Psoas muscle (tissue), 8 donors: Measurements from ENCODE around the gene NUP85. TPM values are rescaled to one million over a fixed set of nuclear protein-coding genes. Genes with fewer than 3 reads are reported as not detected.

ENCODE experiments used
- ATAC-seq, 4 donors: fragments of 200-7000 bp; cut with Tn5 transposase; one replicate each; pipeline ENCODE4 v1.9.1; 2020; ENCODE audit warnings: moderate library complexity in 3 of 4, mild to moderate bottlenecking in 2 of 4
- DNase-seq, 2 donors: peaks; one replicate each; pipeline ENCODE4 v3.0.0-alpha.2; 2020
- H3K27ac ChIP-seq: fragments of 200-600 bp; one replicate; pipeline ENCODE4 v1.8.0; 2022
- H3K27me3 ChIP-seq, 3 donors: fragments of 200-600 bp in 1 of 3; one replicate each; pipeline versions ENCODE4 v1.6.1 to v1.8.0; 2013 to 2022; ENCODE audit warnings: low read length in 2 of 3, mild to moderate bottlenecking in 2 of 3, moderate library complexity in 1 of 3; ENCODE audit not compliant: insufficient read depth in 3 of 3
- H3K36me3 ChIP-seq, 2 donors: fragments of 200-600 bp in 1 of 2; one replicate each; pipeline versions ENCODE4 v1.6.1 to v1.8.0; 2013 to 2022; ENCODE audit warnings: low read depth in 1 of 2, mild to moderate bottlenecking in 1 of 2, moderate library complexity in 1 of 2; ENCODE audit not compliant: insufficient read depth in 1 of 2
- H3K4me1 ChIP-seq: fragments of 200-600 bp; one replicate; pipeline ENCODE4 v1.8.0; 2022
- H3K4me3 ChIP-seq: fragments of 200-600 bp; one replicate; pipeline ENCODE4 v1.8.0; 2022; ENCODE audit warnings: mild to moderate bottlenecking
- H3K9me3 ChIP-seq: fragments of 200-600 bp; one replicate; pipeline ENCODE4 v1.8.0; 2022
- CTCF ChIP-seq: fragments of 200-600 bp; IDR thresholded peaks from one replicate; pipeline ENCODE4 v1.8.0; 2022; ENCODE audit warnings: antibody characterized with exemption
- WGBS, 3 donors: extraction: QIAGEN DNeasy Blood & Tissue Kit; methylation state at CpG; one replicate each; pipeline versions ENCODE4 v1.1.6 to v1.1.7; 2013; 5-methylcytosine and 5-hydroxymethylcytosine counted together
- intact Hi-C, 2 donors: fragments of 100-400 bp; cut with DNase I; formaldehyde crosslinking; loops; one replicate each; pipeline versions ENCODE4 v1.11.0 to v1.14.2; 2022
- polyA plus RNA-seq, 3 donors: library from polyadenylated mRNA; stranded (reverse); fragments of 200-250 nt; gene quantifications; one replicate each; pipeline ENCODE4 v1.2.3, GENCODE V29; 2013
- total RNA-seq, 4 donors: library from RNA; stranded (reverse); fragmentation: NEBNext Ultra II Directional in 2 of 4; extraction: Animal tissue kit (Norgen Biotek cat#: 25700) in 2 of 4; gene quantifications; one replicate each; pipeline versions ENCODE4 v1.2.1 to v1.2.4, GENCODE V29; 2021 to 2023
- donor health status: healthy with polysubstance abuse.
- donor health status: DM: no; HTN: no; CAD: no; lungs with moderate emphysema.
- donor health status: Bipolar disorder and iron deficiency.
- donor health status: healthy.
- donor health status: DM: yes; HTN: yes; CAD: no.
- donor health status: DM: no; HTN: no; CAD: no.
- donor health status: DM: no; HTN: no; CAD: no.
- donor health status: DM: yes; HTN: yes; CAD: no.

The NUP85 gene
- total and polyA plus RNA-seq, 7 donors, result 15.1 to 32.9 (median 21.3) TPM

GRCh38 chr17:75241143-75241430 lies 35.6 kb downstream of the NUP85 start:
- intact Hi-C loops, result no loop called here
- ATAC-seq (no peak), DNase-seq (peak; percentile 60 to 65)
- Histone ChIP-seq H3K9me3 (no peaks in the 10 kb centered on the region), H3K4me3 (no peak overlapping the region), H3K36me3 (peaks cover 3 to 100% of the 10 kb centered on the region in 2 donors), H3K4me1 (peaks cover 8% of the 10 kb centered on the region), H3K27me3 (no peaks in the 10 kb centered on the region), H3K27ac (no peak overlapping the region)
- WGBS, 3 donors, result 56 to 76% (median 60%) methylated on average over 7 of the region's 7 CpGs
- no peak for TF ChIP-seq CTCF

- ATAC-seq, result no peak
- peaks cover 8% of the 10 kb centered on the region for H3K4me1 ChIP-seq
- no peak for TF ChIP-seq CTCF
- DNase-seq, result no peak
- H3K9me3 ChIP-seq, result no peaks in the 10 kb centered on the region
- 67 to 79% (median 71%) methylated on average over 9 of the region's 9 CpGs for WGBS, 3 donors
- H3K27me3 ChIP-seq, result no peaks in the 10 kb centered on the region
- peaks cover 3 to 100% of the 10 kb centered on the region in 2 donors for H3K36me3 ChIP-seq
- no peak overlapping the region for H3K4me3 ChIP-seq
- intact Hi-C loops, result no loop called here
- peak overlapping the region; percentile 65 for H3K27ac ChIP-seq
These were observed 36.0 kb downstream of the NUP85 start for GRCh38 chr17:75241502-75241901.

GRCh38 chr17:75241996-75242460 lies 36.5 kb downstream of the NUP85 start:
- Histone ChIP-seq H3K4me3 (no peak overlapping the region), H3K36me3 (peaks cover 0 to 98% of the 10 kb centered on the region in 2 donors), H3K27me3 (no peaks in the 10 kb centered on the region), H3K4me1 (peaks cover 8% of the 10 kb centered on the region), H3K27ac (peak overlapping the region; percentile 65), H3K9me3 (no peaks in the 10 kb centered on the region)
- ATAC-seq, result peak; percentile 79 to 84 (median 82)
- TF ChIP-seq CTCF, result no peak
- WGBS, 3 donors, result 35 to 55% (median 35%) methylated on average over 15 of the region's 15 CpGs
- intact Hi-C loops, result no loop called here
- peak; percentile 81 to 89 for DNase-seq

- TF ChIP-seq CTCF, result no peak
- intact Hi-C loops, result no loop called here
- Histone ChIP-seq H3K4me1 (peaks cover 8% of the 10 kb centered on the region), H3K27me3 (no peaks in the 10 kb centered on the region), H3K36me3 (peaks cover 0 to 95% of the 10 kb centered on the region in 2 donors), H3K4me3 (no peak overlapping the region), H3K9me3 (no peaks in the 10 kb centered on the region), H3K27ac (peak overlapping the region; percentile 65)
- WGBS, 3 donors, result 85 to 91% (median 86%) methylated on average over 17 of the region's 17 CpGs
- ATAC-seq (no peak), DNase-seq (no peak)
These were observed 37.1 kb downstream of the NUP85 start for GRCh38 chr17:75242461-75243042.
